NT2/D1 (cell line): ENCODE data around the gene CRIP3.

Experiments used
- SUZ12 ChIP-seq: IDR thresholded peaks from 2 replicates; pipeline ENCODE4 v1.6.1; 2011; ENCODE audit not compliant: insufficient read length, insufficient read depth; ENCODE audit errors: extremely low read depth
- ZNF274 ChIP-seq: IDR thresholded peaks from 2 replicates; pipeline ENCODE4 v1.6.1; 2011; ENCODE audit warnings: mild to moderate bottlenecking, low read depth, low read length

GRCh38 chr6:43280234-43280633 is 28.4 kb downstream of the CRIP3 start:
- TF ChIP-seq ZNF274 (no peak), SUZ12 (no peak)
